HT1080 (cell line): ENCODE results near the gene CLASP1. TPM values are rescaled to one million over a fixed set of nuclear protein-coding genes. Genes with fewer than 3 reads are reported as not detected.
A peak's percentile ranks its signal among the peaks of the same experiment; 100 is the strongest.

Experiments used
- DNase-seq: peaks from one replicate; pipeline ENCODE4 v3.0.0-alpha.2; 2015; ENCODE audit warnings: low read depth
- small RNA-seq: library from RNA; depleted of rRNA; stranded (forward); fragments of <200 nt; gene quantifications from one replicate; pipeline ENCODE3, GENCODE V24; 2014
- total RNA-seq: library from RNA; depleted of rRNA; stranded (reverse); fragments of >200 nt; shearing (Covaris generic); gene quantifications from 2 replicates; pipeline ENCODE4 v1.2.3, GENCODE V29; 2014; rRNA removed

The CLASP1 gene
- total RNA-seq, 1 experiment from 2014 or later, result 22.5 TPM

GRCh38 chr2:121293450-121294325 lies 355.6 kb downstream of the CLASP1 start:
- no peak for DNase-seq

- no peak for DNase-seq
Measured at GRCh38 chr2:121291251-121291580, 358.0 kb downstream of the CLASP1 start.

GRCh38 chr2:121289271-121289670 lies 360.0 kb downstream of the CLASP1 start:
- DNase-seq, result no peak

- no peak for DNase-seq
Measured at GRCh38 chr2:121288454-121289231, 360.6 kb downstream of the CLASP1 start.

- no peak for DNase-seq
Measured at GRCh38 chr2:121287956-121288355, 361.3 kb downstream of the CLASP1 start.

Small RNAs within 50 kb of the gene (small RNA-seq; reads per million reads assigned to genes)
- gene RF00019 (not detected), gene RNU4ATAC (810 reads per million, percentile 98 among the genes with 10 or more reads in this experiment)

Other genes starting within 250 kb of the CLASP1 start
- gene RNU4ATAC, start 118.6 kb downstream of the CLASP1 start, total RNA-seq, result not detected in 2 replicates
- gene NIFK, start 87.4 kb upstream of the CLASP1 start, total RNA-seq, result 104 and 135 TPM in 2 replicates
- gene TSN, start 106.2 kb upstream of the CLASP1 start, total RNA-seq, result 54.2 and 57.6 TPM in 2 replicates